Transverse colon (tissue), 4 donors: ENCODE data around the gene ATP2B3. TPM values are rescaled to one million over a fixed set of nuclear protein-coding genes. Genes with fewer than 3 reads are reported as not detected.

Experiments
- DNase-seq: peaks from one replicate; pipeline ENCODE4 v3.0.0-alpha.2; 2019
- H3K27ac ChIP-seq, 4 donors: fragments of 200-600 bp; sonication (generic); 2 replicates each; pipeline ENCODE4 v1.5.1; 2016 to 2018; ENCODE audit warnings: inconsistent platforms in 4 of 4
- H3K27me3 ChIP-seq: fragments of 200-600 bp; sonication (generic); 2 replicates; pipeline ENCODE4 v1.5.1; 2017; ENCODE audit warnings: inconsistent platforms
- H3K36me3 ChIP-seq, 4 donors: fragments of 200-600 bp; sonication (generic); 2 replicates each; pipeline ENCODE4 v1.5.1; 2017 to 2019; ENCODE audit warnings: inconsistent platforms in 4 of 4
- H3K4me1 ChIP-seq, 4 donors: fragments of 200-600 bp; sonication (generic); 2 replicates each; pipeline ENCODE4 v1.5.1; 2017 to 2020; ENCODE audit warnings: inconsistent platforms in 4 of 4
- H3K4me3 ChIP-seq, 4 donors: fragments of 200-600 bp; sonication (generic); 1 replicate in 1 of 4; 2 replicates in 3 of 4; pipeline versions ENCODE4 v1.5.1 to v1.6.1; 2017 to 2019; ENCODE audit warnings: inconsistent platforms in 4 of 4
- H3K9me3 ChIP-seq, 2 donors: fragments of 200-600 bp; sonication (generic); 2 replicates each; pipeline ENCODE4 v1.5.1; 2017 to 2019; ENCODE audit warnings: inconsistent platforms in 2 of 2
- CTCF ChIP-seq, 5 experiments: fragments of 200-600 bp in 3 of 5; fragments of 450-650 bp in 2 of 5; sonication (generic) in 3 of 5; IDR thresholded peaks; 1 replicate in 2 of 5; 2 replicates in 3 of 5; pipeline ENCODE4 v1.5.1; 2016 to 2017; ENCODE audit warnings: antibody characterized with exemption in 5 of 5, inconsistent platforms in 3 of 5, mild to moderate bottlenecking in 2 of 5, moderate library complexity in 1 of 5
- EP300 ChIP-seq: sonication (generic); formaldehyde crosslinking; IDR thresholded peaks from one replicate; pipeline ENCODE4 v1.6.1; 2017; ENCODE audit warnings: antibody characterized with exemption, low read depth
- POLR2A ChIP-seq: fragments of 450-650 bp; IDR thresholded peaks from one replicate; pipeline ENCODE4 v1.6.1; 2016; ENCODE audit warnings: antibody characterized with exemption, mild to moderate bottlenecking, moderate library complexity
- POLR2AphosphoS5 ChIP-seq, 3 donors: sonication (generic); formaldehyde crosslinking; IDR thresholded peaks; one replicate each; pipeline ENCODE4 v1.6.1; 2016; ENCODE audit warnings: antibody characterized with exemption in 3 of 3
- WGBS, 2 donors: methylation state at CpG; one replicate each; pipeline ENCODE4 v1.1.5; 2018; ENCODE audit warnings: low coverage in 1 of 2; 5-methylcytosine and 5-hydroxymethylcytosine counted together
- in situ Hi-C, 4 donors: fragments of 200-750 bp; cut with MboI; loops; one replicate each; pipeline versions ENCODE4 v1.15.0 to v1.15.1; 2017; ENCODE audit warnings: low sequenced_read_pairs in 3 of 4, low pct_ligation_motif_present in 1 of 4, low pct_unique_long_range_greater_than_20kb in 1 of 4
- intact Hi-C: fragments of 100-400 bp; cut with DNase I; formaldehyde crosslinking; loops from one replicate; pipeline ENCODE4 v1.15.1; 2023; ENCODE audit warnings: low total_unique reads
- total RNA-seq, 4 donors: library from RNA; depleted of rRNA; stranded (reverse); fragments of >200 nt; gene quantifications; one replicate each; pipeline ENCODE4 v1.1.0, GENCODE V29; 2016

Gene ATP2B3
- total RNA-seq, 4 donors from 2014 or later, result not detected

GRCh38 chrX:153596981-153597750, 79.7 kb downstream of the ATP2B3 start:
- in situ Hi-C loops (no loop called here), intact Hi-C loops (no loop called here)
- Histone ChIP-seq H3K9me3 (no peaks in the 10 kb centered on the region), H3K36me3 (no peaks in the 10 kb centered on the region), H3K27me3 (no peaks in the 10 kb centered on the region), H3K4me1 (peaks cover 0 to 22% (median 6%) of the 10 kb centered on the region in 4 donors), H3K4me3 (no peak overlapping the region), H3K27ac (no peak overlapping the region)
- WGBS, 2 donors, result 60 to 74% methylated on average over 2 to 6 of the region's 6 CpGs
- TF ChIP-seq EP300 (no peak), POLR2A (no peak), POLR2AphosphoS5 (IDR thresholded peaks at IDR 0.05) (no peak), CTCF (IDR thresholded peaks at IDR 0.05) (no peak)
- no peak for DNase-seq

- WGBS, 2 donors, result 55% methylated on average over 61 of the region's 79 CpGs; no CpG with 5 or more reads in 1 of the 2 donors
- Histone ChIP-seq H3K9me3 (no peaks in the 10 kb centered on the region), H3K4me1 (peaks cover 0 to 22% (median 6%) of the 10 kb centered on the region in 4 donors), H3K4me3 (peak within 1 kb of the TSS; percentile 63 to 78 (median 72)), H3K36me3 (no peaks in the 10 kb centered on the region), H3K27me3 (no peaks in the 10 kb centered on the region), H3K27ac (peak within 1 kb of the TSS; percentile 82 to 89 (median 86))
- in situ Hi-C loops, result no loop called here
- DNase-seq, result peak; percentile 36
- intact Hi-C loops, result no loop called here
- TF ChIP-seq EP300 (no peak), POLR2A (peak; percentile 14)
These were observed 81.2 kb downstream of the ATP2B3 start, which contains the start of gene CCNQ for GRCh38 chrX:153598541-153599191. TSS of gene CCNQ (minus strand) at chrX:153599139. CDS start at chrX:153599073, 66 bp downstream.

- WGBS, 2 donors, result 49% methylated on average over 57 of the region's 79 CpGs; no CpG with 5 or more reads in 1 of the 2 donors
- Histone ChIP-seq H3K4me3 (peak overlapping the region; percentile 40 to 76 (median 48)), H3K36me3 (no peaks in the 10 kb centered on the region), H3K9me3 (no peaks in the 10 kb centered on the region), H3K4me1 (peaks cover 0 to 22% (median 6%) of the 10 kb centered on the region in 4 donors), H3K27ac (peak overlapping the region; percentile 78 to 86 (median 82)), H3K27me3 (no peaks in the 10 kb centered on the region)
- intact Hi-C loops, result no loop called here
- TF ChIP-seq CTCF (IDR thresholded peaks at IDR 0.05), result no peak
- peak; percentile 92 for DNase-seq
- in situ Hi-C loops, result no loop called here
These were observed 82.0 kb downstream of the ATP2B3 start for GRCh38 chrX:153599192-153600031.

GRCh38 chrX:153600032-153600373, 82.6 kb downstream of the ATP2B3 start:
- H3K27ac ChIP-seq, result peak overlapping the region in 2 of 4 donors; percentile 78 to 83
- 31% methylated on average over 2 of the region's 2 CpGs; no CpG with 5 or more reads in 1 of the 2 donors for WGBS, 2 donors
- no peaks in the 10 kb centered on the region for H3K36me3 ChIP-seq
- no peaks in the 10 kb centered on the region for H3K27me3 ChIP-seq
- H3K9me3 ChIP-seq, result no peaks in the 10 kb centered on the region
- intact Hi-C loops (no loop called here), in situ Hi-C loops (no loop called here)
- H3K4me1 ChIP-seq, result peaks cover 0 to 22% (median 6%) of the 10 kb centered on the region in 4 donors
- TF ChIP-seq POLR2AphosphoS5 (IDR thresholded peaks at IDR 0.05) (no peak), POLR2A (no peak)
- peak overlapping the region in 3 of 4 donors; percentile 46 to 76 (median 50) for H3K4me3 ChIP-seq
- no peak for DNase-seq
